ENCODE results near the gene SPNS2.

DNA sequence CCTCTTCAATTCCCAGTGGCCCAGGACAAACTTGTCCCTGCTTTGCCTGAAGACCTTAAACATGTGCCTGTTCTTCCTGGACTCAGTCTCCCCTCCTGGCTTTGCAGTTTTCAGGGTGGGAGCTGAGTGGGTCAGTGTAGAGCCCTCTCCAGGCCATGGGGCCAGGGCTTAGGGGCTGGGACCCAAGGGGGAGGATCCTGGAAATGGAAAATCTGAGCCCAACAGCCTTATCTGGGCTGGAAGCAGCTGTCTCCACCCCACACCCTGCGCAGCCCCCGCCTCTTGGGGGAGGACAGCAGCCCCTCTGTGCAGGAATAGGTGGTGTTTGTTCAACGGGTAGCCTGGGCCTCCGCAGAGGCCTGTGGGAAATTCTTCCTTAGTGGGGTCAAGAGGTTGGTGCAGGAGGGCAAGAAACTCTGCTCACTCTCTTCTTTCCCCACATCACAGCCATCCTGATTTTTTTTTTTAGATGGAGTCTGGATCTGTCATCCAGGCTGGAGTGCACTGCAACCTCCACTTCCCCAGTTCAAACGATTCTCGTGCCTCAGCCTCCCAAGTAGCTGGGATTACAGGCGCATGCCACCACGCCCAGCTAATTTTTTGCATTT lies 78.8 kb downstream of the SPNS2 start:
- TF ChIP-seq, protein P1, sequence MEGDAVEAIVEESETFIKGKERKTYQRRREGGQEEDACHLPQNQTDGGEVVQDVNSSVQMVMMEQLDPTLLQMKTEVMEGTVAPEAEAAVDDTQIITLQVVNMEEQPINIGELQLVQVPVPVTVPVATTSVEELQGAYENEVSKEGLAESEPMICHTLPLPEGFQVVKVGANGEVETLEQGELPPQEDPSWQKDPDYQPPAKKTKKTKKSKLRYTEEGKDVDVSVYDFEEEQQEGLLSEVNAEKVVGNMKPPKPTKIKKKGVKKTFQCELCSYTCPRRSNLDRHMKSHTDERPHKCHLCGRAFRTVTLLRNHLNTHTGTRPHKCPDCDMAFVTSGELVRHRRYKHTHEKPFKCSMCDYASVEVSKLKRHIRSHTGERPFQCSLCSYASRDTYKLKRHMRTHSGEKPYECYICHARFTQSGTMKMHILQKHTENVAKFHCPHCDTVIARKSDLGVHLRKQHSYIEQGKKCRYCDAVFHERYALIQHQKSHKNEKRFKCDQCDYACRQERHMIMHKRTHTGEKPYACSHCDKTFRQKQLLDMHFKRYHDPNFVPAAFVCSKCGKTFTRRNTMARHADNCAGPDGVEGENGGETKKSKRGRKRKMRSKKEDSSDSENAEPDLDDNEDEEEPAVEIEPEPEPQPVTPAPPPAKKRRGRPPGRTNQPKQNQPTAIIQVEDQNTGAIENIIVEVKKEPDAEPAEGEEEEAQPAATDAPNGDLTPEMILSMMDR (IDR thresholded peaks at IDR 0.05 in 2 of 3, conservative IDR thresholded peaks at IDR 0.05 in 1 of 3; ENCODE audit: borderline replicate concordance in 1 of 3, insufficient read depth in 1 of 3, low read depth in 2 of 3, low read length in 2 of 3) = no peak
- TF ChIP-seq POLR2A (IDR thresholded peaks at IDR 0.05; ENCODE audit: borderline replicate concordance, extremely low read depth, insufficient read depth, insufficient read length) = no peak
- no peak for TF ChIP-seq POLR2AphosphoS5 (IDR thresholded peaks at IDR 0.05; ENCODE audit: low read depth, low read length)
- no peak for TF ChIP-seq FOSL1 (IDR thresholded peaks at IDR 0.05; ENCODE audit: low read depth)
- TF ChIP-seq SIN3A (IDR thresholded peaks at IDR 0.05; ENCODE audit: low read depth) = no peak
- TF ChIP-seq EZH2 (IDR thresholded peaks at IDR 0.05) = no peak
- TF ChIP-seq EGR1 (IDR thresholded peaks at IDR 0.05; ENCODE audit: low read depth) = no peak
- TF ChIP-seq, protein P2, sequence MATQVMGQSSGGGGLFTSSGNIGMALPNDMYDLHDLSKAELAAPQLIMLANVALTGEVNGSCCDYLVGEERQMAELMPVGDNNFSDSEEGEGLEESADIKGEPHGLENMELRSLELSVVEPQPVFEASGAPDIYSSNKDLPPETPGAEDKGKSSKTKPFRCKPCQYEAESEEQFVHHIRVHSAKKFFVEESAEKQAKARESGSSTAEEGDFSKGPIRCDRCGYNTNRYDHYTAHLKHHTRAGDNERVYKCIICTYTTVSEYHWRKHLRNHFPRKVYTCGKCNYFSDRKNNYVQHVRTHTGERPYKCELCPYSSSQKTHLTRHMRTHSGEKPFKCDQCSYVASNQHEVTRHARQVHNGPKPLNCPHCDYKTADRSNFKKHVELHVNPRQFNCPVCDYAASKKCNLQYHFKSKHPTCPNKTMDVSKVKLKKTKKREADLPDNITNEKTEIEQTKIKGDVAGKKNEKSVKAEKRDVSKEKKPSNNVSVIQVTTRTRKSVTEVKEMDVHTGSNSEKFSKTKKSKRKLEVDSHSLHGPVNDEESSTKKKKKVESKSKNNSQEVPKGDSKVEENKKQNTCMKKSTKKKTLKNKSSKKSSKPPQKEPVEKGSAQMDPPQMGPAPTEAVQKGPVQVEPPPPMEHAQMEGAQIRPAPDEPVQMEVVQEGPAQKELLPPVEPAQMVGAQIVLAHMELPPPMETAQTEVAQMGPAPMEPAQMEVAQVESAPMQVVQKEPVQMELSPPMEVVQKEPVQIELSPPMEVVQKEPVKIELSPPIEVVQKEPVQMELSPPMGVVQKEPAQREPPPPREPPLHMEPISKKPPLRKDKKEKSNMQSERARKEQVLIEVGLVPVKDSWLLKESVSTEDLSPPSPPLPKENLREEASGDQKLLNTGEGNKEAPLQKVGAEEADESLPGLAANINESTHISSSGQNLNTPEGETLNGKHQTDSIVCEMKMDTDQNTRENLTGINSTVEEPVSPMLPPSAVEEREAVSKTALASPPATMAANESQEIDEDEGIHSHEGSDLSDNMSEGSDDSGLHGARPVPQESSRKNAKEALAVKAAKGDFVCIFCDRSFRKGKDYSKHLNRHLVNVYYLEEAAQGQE (IDR thresholded peaks at IDR 0.05; ENCODE audit: low read depth) = no peak
- no peak for TF ChIP-seq RAD21 (IDR thresholded peaks at IDR 0.05; ENCODE audit: low read depth)

Measured in HCT116 (cell line).